ENCODE measurements around the gene SORBS2. TPM values are rescaled to one million over a fixed set of nuclear protein-coding genes. Genes with fewer than 3 reads are reported as not detected.

Gene SORBS2
- total and polyA plus RNA-seq, 2 donors (not counting 3 experiments of a cell fraction or from before 2014, with no cell fraction given) = 69.8 to 82.5 TPM

DNA sequence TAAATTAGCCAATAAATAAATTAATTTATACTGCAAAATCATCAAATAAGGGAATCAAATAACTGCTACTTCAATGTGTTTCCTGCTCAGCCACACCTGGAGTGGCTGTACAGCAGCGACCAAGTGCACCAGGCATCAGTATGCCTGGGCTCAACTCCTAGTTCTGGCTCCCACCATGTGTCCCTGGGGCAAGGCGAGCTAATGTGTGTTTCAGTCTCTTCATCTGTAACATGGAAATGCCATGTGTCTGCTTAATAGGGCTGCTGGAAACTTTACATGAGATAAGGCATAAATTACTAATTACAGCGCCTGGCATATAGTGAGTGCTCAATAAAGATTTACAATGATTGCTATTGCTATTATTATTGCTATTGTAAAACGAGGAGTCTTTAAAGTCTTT is 167.6 kb downstream of the SORBS2 start:
- no peaks in the 10 kb centered on the region for H3K79me2 ChIP-seq (ENCODE audit: control insufficient read depth, insufficient read depth, low read length)
- no peaks in the 10 kb centered on the region for H4K20me1 ChIP-seq (replicated peaks; ENCODE audit: control insufficient read depth, extremely low read depth, insufficient read depth, low read length)
- no peak overlapping the region for H2AFZ ChIP-seq (ENCODE audit: low read depth, low read length)
- H3K4me1 ChIP-seq (ENCODE audit: control insufficient read depth, extremely low read depth, insufficient read depth, low read length) = no peaks in the 10 kb centered on the region
- H3K27ac ChIP-seq (ENCODE audit: insufficient read depth, low read depth, low read length) = no peak overlapping the region
- ChIA-PET POLR2A (no interaction called here), CTCF (interaction anchor here (10.1 to 11.1 kb wide), 2 partner anchors 378 to 392 kb away, joined by 211 to 380 read pairs; no protein-coding TSS in a partner anchor)
- BruUV-seq (replicated peaks) = no TSS peak
- H3K4me2 ChIP-seq (ENCODE audit: insufficient read depth, low read length) = no peak overlapping the region
- H3K9ac ChIP-seq (replicated peaks; ENCODE audit: extremely low read depth, insufficient read depth, low read length) = no peak overlapping the region
- no peaks in the 10 kb centered on the region for H3K9me3 ChIP-seq (replicated peaks; ENCODE audit: control insufficient read depth, insufficient read depth, low read length)
- no peak for DNase-seq (ENCODE audit: low read depth, low spot score)
- no peaks in the 10 kb centered on the region for H3K9me1 ChIP-seq (replicated peaks; ENCODE audit: control insufficient read depth, extremely low read depth, insufficient read depth, low read length)
- no peak for TF ChIP-seq GATA2 (IDR thresholded peaks at IDR 0.05; ENCODE audit: insufficient read depth, insufficient read length, low read depth, low read length)
- TF ChIP-seq EZH2 (IDR thresholded peaks at IDR 0.05; ENCODE audit: borderline replicate concordance, low read depth, low read length, severe bottlenecking) = no peak
- TF ChIP-seq, protein P1, sequence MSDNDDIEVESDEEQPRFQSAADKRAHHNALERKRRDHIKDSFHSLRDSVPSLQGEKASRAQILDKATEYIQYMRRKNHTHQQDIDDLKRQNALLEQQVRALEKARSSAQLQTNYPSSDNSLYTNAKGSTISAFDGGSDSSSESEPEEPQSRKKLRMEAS (IDR thresholded peaks at IDR 0.05; ENCODE audit: insufficient read depth, insufficient read length) = no peak
- TF ChIP-seq, protein P2, sequence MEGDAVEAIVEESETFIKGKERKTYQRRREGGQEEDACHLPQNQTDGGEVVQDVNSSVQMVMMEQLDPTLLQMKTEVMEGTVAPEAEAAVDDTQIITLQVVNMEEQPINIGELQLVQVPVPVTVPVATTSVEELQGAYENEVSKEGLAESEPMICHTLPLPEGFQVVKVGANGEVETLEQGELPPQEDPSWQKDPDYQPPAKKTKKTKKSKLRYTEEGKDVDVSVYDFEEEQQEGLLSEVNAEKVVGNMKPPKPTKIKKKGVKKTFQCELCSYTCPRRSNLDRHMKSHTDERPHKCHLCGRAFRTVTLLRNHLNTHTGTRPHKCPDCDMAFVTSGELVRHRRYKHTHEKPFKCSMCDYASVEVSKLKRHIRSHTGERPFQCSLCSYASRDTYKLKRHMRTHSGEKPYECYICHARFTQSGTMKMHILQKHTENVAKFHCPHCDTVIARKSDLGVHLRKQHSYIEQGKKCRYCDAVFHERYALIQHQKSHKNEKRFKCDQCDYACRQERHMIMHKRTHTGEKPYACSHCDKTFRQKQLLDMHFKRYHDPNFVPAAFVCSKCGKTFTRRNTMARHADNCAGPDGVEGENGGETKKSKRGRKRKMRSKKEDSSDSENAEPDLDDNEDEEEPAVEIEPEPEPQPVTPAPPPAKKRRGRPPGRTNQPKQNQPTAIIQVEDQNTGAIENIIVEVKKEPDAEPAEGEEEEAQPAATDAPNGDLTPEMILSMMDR (IDR thresholded peaks at IDR 0.05; ENCODE audit: extremely low read depth in 1 of 2, insufficient read depth in 1 of 2, low read depth in 1 of 2, low read length in 2 of 2) = no peak
- no peak for TF ChIP-seq JUN (IDR thresholded peaks at IDR 0.05; ENCODE audit: borderline replicate concordance, insufficient read depth, insufficient read length, low read depth)
- no peak for TF ChIP-seq POLR2AphosphoS5 (IDR thresholded peaks at IDR 0.05; ENCODE audit: insufficient read depth, low read depth, low read length)
- TF ChIP-seq POLR2A (IDR thresholded peaks at IDR 0.05; ENCODE audit: low read depth, low read length) = no peak
- no peak for TF ChIP-seq MYC (IDR thresholded peaks at IDR 0.05; ENCODE audit: low read depth, low read length)
- TF ChIP-seq FOS (IDR thresholded peaks at IDR 0.05; ENCODE audit: borderline replicate concordance, insufficient read depth, low read length) = no peak
- no peaks in the 10 kb centered on the region for H3K27me3 ChIP-seq (ENCODE audit: control insufficient read depth in 2 of 2, insufficient read depth in 2 of 2, low read length in 2 of 2)
- dilution Hi-C loops (cut with MboI; ENCODE audit: extremely low pct_ligation_motif_present, low sequenced_read_pairs) (loop anchor here (25.0 kb wide), 1 partner anchor 393 kb away; no protein-coding TSS in a partner anchor), intact Hi-C loops (cut with micrococcal nuclease) (no loop called here)
- peaks cover 5 to 12% of the 10 kb centered on the region in 2 experiments for H3K36me3 ChIP-seq (ENCODE audit: control insufficient read depth in 2 of 2, extremely low read depth in 1 of 2, insufficient read depth in 2 of 2, low read length in 2 of 2)
- FAIRE-seq = no peak
- H3K4me3 ChIP-seq (replicated peaks in 1 of 3; ENCODE audit: insufficient read depth in 1 of 3, low read depth in 1 of 3, low read length in 3 of 3) = no peak overlapping the region

All from endothelial cell of umbilical vein (primary cell).